IMR-90 (cell line): ENCODE measurements around the gene PIK3CB. TPM values are rescaled to one million over a fixed set of nuclear protein-coding genes. Genes with fewer than 3 reads are reported as not detected.

Experiments used
- ATAC-seq: fragments of 200-7000 bp; cut with Tn5 transposase; 2 replicates; pipeline ENCODE4 v1.9.1; 2020; ENCODE audit warnings: low read depth, mild to moderate bottlenecking, moderate library complexity
- BruUV-seq: library from RNA; stranded (reverse); fragments of 400-500 nt; replicated peaks from 2 replicates; lab custom pipeline; 2021; lab: Mats Ljungman, UMichigan
- CTCF ChIA-PET: fragments of 300-600 bp; formaldehyde crosslinking; extraction: SDS; loops from one replicate; lab custom pipeline; 2021; ENCODE audit warnings: antibody characterized with exemption; lab: Yijun Ruan, JAX
- POLR2A ChIA-PET: fragments of 300-600 bp; sonication (Branson Sonifier 250); formaldehyde crosslinking; loops from one replicate; lab custom pipeline; 2022; ENCODE audit warnings: antibody characterized with exemption; ENCODE audit not compliant: unreplicated experiment; lab: Charles Lee
- DNase-seq: peaks from one replicate; pipeline ENCODE4 v3.0.0; 2013
- H2AFZ ChIP-seq: replicated peaks from 2 replicates; pipeline ENCODE3; 2013; ENCODE audit warnings: low read length, mild to moderate bottlenecking; ENCODE audit not compliant: poor library complexity
- H2AK5ac ChIP-seq: 2 replicates; pipeline ENCODE4 v1.6.1; 2013; ENCODE audit warnings: low read depth, low read length, inconsistent platforms
- H2AK9ac ChIP-seq: replicated peaks from 2 replicates; pipeline ENCODE3; 2013; ENCODE audit warnings: mild to moderate bottlenecking, low read depth, low read length, moderate library complexity; ENCODE audit not compliant: poor library complexity
- H2BK120ac ChIP-seq: 2 replicates; pipeline ENCODE4 v1.6.1; 2013; ENCODE audit warnings: low read depth, low read length, inconsistent platforms
- H2BK15ac ChIP-seq: 3 replicates; pipeline ENCODE4 v1.6.1; 2013; ENCODE audit warnings: low read depth, low read length, inconsistent platforms
- H2BK20ac ChIP-seq: 2 replicates; pipeline ENCODE4 v1.6.1; 2013; ENCODE audit warnings: low read depth, mild to moderate bottlenecking, inconsistent platforms, low read length, moderate library complexity
- H2BK5ac ChIP-seq: 2 replicates; pipeline ENCODE4 v1.6.1; 2013; ENCODE audit warnings: mild to moderate bottlenecking, low read depth, low read length, inconsistent platforms; ENCODE audit not compliant: poor library complexity, severe bottlenecking
- H3K14ac ChIP-seq: replicated peaks from 2 replicates; pipeline ENCODE4 v1.6.1; 2013; ENCODE audit warnings: low read depth, low read length, inconsistent platforms
- H3K18ac ChIP-seq: 2 replicates; pipeline ENCODE4 v1.6.1; 2013; ENCODE audit warnings: low read depth, low read length, control low read depth
- H3K23ac ChIP-seq: 2 replicates; pipeline ENCODE4 v1.6.1; 2013; ENCODE audit warnings: low read depth, low read length, inconsistent platforms
- H3K27ac ChIP-seq: 2 replicates; pipeline ENCODE4 v1.5.1; 2013; ENCODE audit warnings: mild to moderate bottlenecking, control low read depth, low read length; ENCODE audit not compliant: insufficient read depth
- H3K27me3 ChIP-seq: 2 replicates; pipeline ENCODE4 v1.6.1; 2013; ENCODE audit warnings: low read length; ENCODE audit not compliant: control insufficient read depth, insufficient read depth
- H3K36me3 ChIP-seq: 2 replicates; pipeline ENCODE4 v1.6.1; 2013; ENCODE audit warnings: low read length, mixed read lengths; ENCODE audit not compliant: control insufficient read depth, insufficient read depth
- H3K4ac ChIP-seq: 2 replicates; pipeline ENCODE4 v1.6.1; 2013; ENCODE audit warnings: low read depth, low read length, inconsistent platforms
- H3K4me1 ChIP-seq: 2 replicates; pipeline ENCODE4 v1.6.1; 2013; ENCODE audit warnings: low read length, mixed read lengths; ENCODE audit not compliant: control insufficient read depth, insufficient read depth
- H3K4me2 ChIP-seq: 2 replicates; pipeline ENCODE4 v1.6.1; 2013; ENCODE audit warnings: low read depth, mild to moderate bottlenecking, control low read depth, low read length, moderate library complexity
- H3K4me3 ChIP-seq: 2 replicates; pipeline ENCODE4 v1.5.1; 2013; ENCODE audit warnings: low read depth, mild to moderate bottlenecking, control low read depth, low read length, moderate library complexity; ENCODE audit not compliant: insufficient read depth
- H3K56ac ChIP-seq: 2 replicates; pipeline ENCODE4 v1.6.1; 2013; ENCODE audit warnings: low read length, inconsistent platforms; ENCODE audit not compliant: insufficient read depth; ENCODE audit errors: extremely low read depth
- H3K79me1 ChIP-seq, 2 experiments: 2 replicates each; pipeline ENCODE4 v1.6.1; 2013; ENCODE audit warnings: low read length in 2 of 2, inconsistent platforms in 1 of 2, low read depth in 1 of 2
- H3K9ac ChIP-seq: 2 replicates; pipeline ENCODE4 v1.6.1; 2013; ENCODE audit warnings: low read depth, low read length, control low read depth
- H3K9me1 ChIP-seq: 2 replicates; pipeline ENCODE4 v1.6.1; 2013; ENCODE audit warnings: low read length, inconsistent platforms; ENCODE audit not compliant: insufficient read depth
- H3K9me3 ChIP-seq: 2 replicates; pipeline ENCODE4 v1.6.1; 2013; ENCODE audit warnings: low read length; ENCODE audit not compliant: control insufficient read depth, insufficient read depth
- H4K20me1 ChIP-seq: 2 replicates; pipeline ENCODE4 v1.6.1; 2013; ENCODE audit warnings: low read length, inconsistent platforms; ENCODE audit not compliant: insufficient read depth
- H4K5ac ChIP-seq: 2 replicates; pipeline ENCODE4 v1.6.1; 2013; ENCODE audit warnings: mild to moderate bottlenecking, low read depth, low read length, control low read depth
- H4K8ac ChIP-seq, 2 experiments: 2 replicates each; pipeline ENCODE4 v1.6.1; 2013; ENCODE audit warnings: low read depth in 2 of 2, low read length in 2 of 2, control low read depth in 1 of 2, inconsistent platforms in 1 of 2
- H4K91ac ChIP-seq: 2 replicates; pipeline ENCODE4 v1.6.1; 2013; ENCODE audit warnings: low read depth, low read length, inconsistent platforms; ENCODE audit not compliant: insufficient read depth
- CEBPB ChIP-seq: IDR thresholded peaks from 2 replicates; pipeline ENCODE4 v1.6.1; 2012; ENCODE audit warnings: low read depth, low read length, improper control_type of control experiment
- MAFK ChIP-seq: IDR thresholded peaks from 2 replicates; pipeline ENCODE4 v1.6.1; 2012; ENCODE audit warnings: low read depth, low read length, improper control_type of control experiment
- MAZ ChIP-seq: IDR thresholded peaks from 2 replicates; pipeline ENCODE4 v1.6.1; 2012; ENCODE audit warnings: low read depth, mild to moderate bottlenecking, low read length, improper control_type of control experiment, moderate library complexity, borderline replicate concordance
- MXI1 ChIP-seq: IDR thresholded peaks from 2 replicates; pipeline ENCODE4 v1.6.1; 2012; ENCODE audit warnings: low read depth, mild to moderate bottlenecking, low read length, moderate library complexity, borderline replicate concordance
- RAD21 ChIP-seq: IDR thresholded peaks from 2 replicates; pipeline ENCODE4 v1.6.1; 2012; ENCODE audit warnings: low read length, improper control_type of control experiment
- SMC3 ChIP-seq: fragments of 150-350 bp; IDR thresholded peaks from 2 replicates; pipeline ENCODE4 v1.6.1; 2016; ENCODE audit warnings: low read depth, mild to moderate bottlenecking, antibody characterized with exemption, low read length, moderate library complexity
- USF2 ChIP-seq: fragments of 150-350 bp; IDR thresholded peaks from 2 replicates; pipeline ENCODE4 v1.6.1; 2017; ENCODE audit warnings: mild to moderate bottlenecking, antibody characterized with exemption, low read length, low read depth
- WGBS, 2 experiments: methylation state at CpG; one replicate each; pipeline versions ENCODE4 v1.1.5 to v1.1.7; 2013; ENCODE audit warnings: missing lambda C conversion rate in 2 of 2; ENCODE audit not compliant: insufficient read length in 1 of 2; ENCODE audit errors: extremely low coverage in 2 of 2; 5-methylcytosine and 5-hydroxymethylcytosine counted together
- dilution Hi-C: fragments of 300-500 bp; cut with HindIII; formaldehyde crosslinking; loops from one replicate; pipeline ENCODE4 v1.14.3; 2018; ENCODE audit warnings: low sequenced_read_pairs; ENCODE audit not compliant: unreplicated experiment
- in situ Hi-C: fragments of 300-500 bp; cut with MboI; formaldehyde crosslinking; loops from 3 replicates; pipeline ENCODE4 v1.14.3; 2019; ENCODE audit warnings: low sequenced_read_pairs, inconsistent platforms, mixed read lengths
- intact Hi-C: fragments of 100-400 bp; cut with micrococcal nuclease; formaldehyde crosslinking; loops from 2 replicates; pipeline ENCODE4 v1.10.0; 2022
- polyA plus RNA-seq, 3 experiments: library from polyadenylated mRNA; depleted of rRNA; stranded (reverse); fragments of >200 nt; gene quantifications; 2 replicates each; pipeline ENCODE4 v1.2.3, GENCODE V29; 2012; ENCODE audit warnings: low replicate concordance in 1 of 3
- total RNA-seq: library from RNA; depleted of rRNA; stranded (reverse); fragments of >200 nt; gene quantifications from 2 replicates; pipeline ENCODE4 v1.2.3, GENCODE V29; 2012

PIK3CB gene
- total and polyA plus RNA-seq, 2 of the 4 experiments (the other 2 are of a cell fraction): 6.3 to 6.8 TPM

DNA sequence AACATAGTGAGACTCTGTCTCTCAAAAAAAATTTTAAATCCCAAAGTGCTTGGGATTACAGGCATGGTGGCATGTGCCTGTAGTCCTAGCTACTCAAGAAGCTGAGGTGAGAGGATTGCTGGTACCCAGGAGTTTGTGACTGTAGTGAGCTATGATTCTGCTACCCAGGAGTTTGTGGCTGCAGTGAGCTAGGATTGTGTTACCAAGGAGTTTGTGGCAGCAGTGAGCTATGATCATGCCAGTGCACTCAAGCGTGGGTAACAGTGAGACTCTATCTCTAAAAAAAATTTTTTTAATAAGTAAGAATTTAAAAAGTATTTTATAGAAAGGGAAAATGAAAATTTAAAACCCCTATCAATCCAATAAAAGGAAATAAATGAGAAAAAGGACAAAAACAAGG lies 156.6 kb downstream of the PIK3CB start:
- intact Hi-C loops: no loop called here
- Histone ChIP-seq H3K27ac (no peak overlapping the region), H2BK20ac (no peak overlapping the region), H3K56ac (no peak overlapping the region), H3K23ac (no peak overlapping the region), H2BK120ac (no peak overlapping the region), H3K9me3 (peaks cover 4% of the 10 kb centered on the region), H3K27me3 (no peaks in the 10 kb centered on the region), H3K9ac (no peak overlapping the region), H2BK5ac (no peak overlapping the region), H4K5ac (no peak overlapping the region), H3K18ac (no peak overlapping the region), H3K36me3 (peaks cover 5% of the 10 kb centered on the region; the same call in 1 of the 2 replicates), H3K4ac (no peak overlapping the region), H2AK5ac (no peak overlapping the region), H2AFZ (no peak overlapping the region), H3K4me1 (peaks cover 3% of the 10 kb centered on the region; the same call in 1 of the 2 replicates), H2AK9ac (no peak overlapping the region), H2BK15ac (no peak overlapping the region), H3K14ac (no peak overlapping the region), H4K8ac (no peak overlapping the region), H3K4me2 (no peak overlapping the region), H4K91ac (no peak overlapping the region), H4K20me1 (no peaks in the 10 kb centered on the region), H3K9me1 (0 out of 2 replicates have a peak, but pooled peaks cover 2% of the 10 kb centered on the region), H3K79me1 (no peaks in the 10 kb centered on the region), H3K4me3 (no peak overlapping the region)
- in situ Hi-C loops: loop anchor here (25.0 kb wide), 1 partner anchor 659 kb away; the partner anchor contains the start of gene MRPS22
- dilution Hi-C loops: no loop called here
- BruUV-seq: no TSS peak
- TF ChIP-seq SMC3 (no peak), MXI1 (no peak), MAZ (no peak), MAFK (no peak), USF2 (no peak), CEBPB (no peak), RAD21 (no peak)
- POLR2A ChIA-PET: no interaction called here
- DNase-seq (no peak), ATAC-seq (no peak)
- CTCF ChIA-PET: interaction anchor here (1.1 to 2.4 kb wide), 2 partner anchors 144 to 237 kb away, joined by 3 to 7 read pairs; no protein-coding TSS in a partner anchor
- no CpG with 5 or more reads among the region's 1 CpG for WGBS, 2 experiments
